Measurements from ENCODE around the gene HTR3A.

Gene HTR3A

GRCh38 chr11:113977071-113977490 is 2.2 kb downstream of the HTR3A start:
- Histone ChIP-seq H3K9me2 (replicated peaks; ENCODE audit: low read depth, low read length) (no peaks in the 10 kb centered on the region), H3K4me1 (ENCODE audit: insufficient read depth, low read length, poor library complexity, severe bottlenecking) (peaks cover 6% of the 10 kb centered on the region), H3K4me3 (ENCODE audit: low read length, poor library complexity, severe bottlenecking) (no peak overlapping the region), H2AFZ (ENCODE audit: low read length) (no peak overlapping the region), H3K9ac (ENCODE audit: low read depth, low read length, poor library complexity, severe bottlenecking) (no peak overlapping the region), H4K20me1 (ENCODE audit: insufficient read depth, low read length, poor library complexity, severe bottlenecking) (no peaks in the 10 kb centered on the region), H3K79me2 (ENCODE audit: insufficient read depth, low read length) (no peaks in the 10 kb centered on the region), H3K27me3 (ENCODE audit: insufficient read depth, low read length, poor library complexity, severe bottlenecking) (no peaks in the 10 kb centered on the region), H3K36me3 (ENCODE audit: insufficient read depth, low read length) (no peaks in the 10 kb centered on the region), H3K9me3 (ENCODE audit: insufficient read depth, low read depth, low read length) (no peaks in the 10 kb centered on the region), H3K4me2 (ENCODE audit: low read depth, low read length, poor library complexity, severe bottlenecking) (no peak overlapping the region), H3F3A (ENCODE audit: low read depth) (no peaks in the 10 kb centered on the region)
- TF ChIP-seq EZH2phosphoT487 (IDR thresholded peaks at IDR 0.05; ENCODE audit: borderline replicate concordance) (no peak), CTCF (conservative IDR thresholded peaks at IDR 0.05; ENCODE audit: low read length) (no peak)

DNA sequence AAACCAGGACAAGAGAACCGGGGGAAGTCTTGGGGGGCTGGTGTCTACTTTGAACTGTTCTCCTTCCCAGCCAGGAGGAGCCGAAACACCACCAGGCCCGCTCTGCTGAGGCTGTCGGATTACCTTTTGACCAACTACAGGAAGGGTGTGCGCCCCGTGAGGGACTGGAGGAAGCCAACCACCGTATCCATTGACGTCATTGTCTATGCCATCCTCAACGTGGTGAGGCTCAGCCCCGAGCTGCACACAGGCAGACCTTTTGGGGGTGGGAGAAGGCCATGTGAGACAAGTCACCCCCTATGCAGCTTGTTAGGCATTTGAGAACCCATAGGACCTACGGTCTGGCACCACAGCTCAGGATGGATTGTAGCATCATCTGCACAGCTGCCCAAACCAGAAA is 2.8 kb downstream of the HTR3A start:
- TF ChIP-seq EZH2phosphoT487 (IDR thresholded peaks at IDR 0.05; ENCODE audit: borderline replicate concordance): no peak
- no peak for TF ChIP-seq CTCF (conservative IDR thresholded peaks at IDR 0.05; ENCODE audit: low read length)
- H3K4me1 ChIP-seq (ENCODE audit: insufficient read depth, low read length, poor library complexity, severe bottlenecking): peaks cover 6% of the 10 kb centered on the region
- no peaks in the 10 kb centered on the region for H3K79me2 ChIP-seq (ENCODE audit: insufficient read depth, low read length)
- no peak overlapping the region for H3K4me3 ChIP-seq (ENCODE audit: low read length, poor library complexity, severe bottlenecking)
- H4K20me1 ChIP-seq (ENCODE audit: insufficient read depth, low read length, poor library complexity, severe bottlenecking): no peaks in the 10 kb centered on the region
- H3K9ac ChIP-seq (ENCODE audit: low read depth, low read length, poor library complexity, severe bottlenecking): no peak overlapping the region
- H3K36me3 ChIP-seq (ENCODE audit: insufficient read depth, low read length): no peaks in the 10 kb centered on the region
- H3K4me2 ChIP-seq (ENCODE audit: low read depth, low read length, poor library complexity, severe bottlenecking): no peak overlapping the region
- H3F3A ChIP-seq (ENCODE audit: low read depth): no peaks in the 10 kb centered on the region
- H3K9me2 ChIP-seq (replicated peaks; ENCODE audit: low read depth, low read length): no peaks in the 10 kb centered on the region
- H3K9me3 ChIP-seq (ENCODE audit: insufficient read depth, low read depth, low read length): no peaks in the 10 kb centered on the region
- H3K27me3 ChIP-seq (ENCODE audit: insufficient read depth, low read length, poor library complexity, severe bottlenecking): no peaks in the 10 kb centered on the region
- no peak overlapping the region for H2AFZ ChIP-seq (ENCODE audit: low read length)

GRCh38 chr11:113979431-113979830 is 4.5 kb downstream of the HTR3A start:
- no peaks in the 10 kb centered on the region for H3F3A ChIP-seq (ENCODE audit: low read depth)
- no peak overlapping the region for H3K9ac ChIP-seq (ENCODE audit: low read depth, low read length, poor library complexity, severe bottlenecking)
- no peak overlapping the region for H3K4me3 ChIP-seq (ENCODE audit: low read length, poor library complexity, severe bottlenecking)
- no peaks in the 10 kb centered on the region for H3K36me3 ChIP-seq (ENCODE audit: insufficient read depth, low read length)
- no peaks in the 10 kb centered on the region for H4K20me1 ChIP-seq (ENCODE audit: insufficient read depth, low read length, poor library complexity, severe bottlenecking)
- H2AFZ ChIP-seq (ENCODE audit: low read length): no peak overlapping the region
- no peaks in the 10 kb centered on the region for H3K9me3 ChIP-seq (ENCODE audit: insufficient read depth, low read depth, low read length)
- H3K4me2 ChIP-seq (ENCODE audit: low read depth, low read length, poor library complexity, severe bottlenecking): no peak overlapping the region
- no peak for TF ChIP-seq EZH2phosphoT487 (IDR thresholded peaks at IDR 0.05; ENCODE audit: borderline replicate concordance)
- TF ChIP-seq CTCF (conservative IDR thresholded peaks at IDR 0.05; ENCODE audit: low read length): no peak
- H3K9me2 ChIP-seq (replicated peaks; ENCODE audit: low read depth, low read length): no peaks in the 10 kb centered on the region
- no peaks in the 10 kb centered on the region for H3K79me2 ChIP-seq (ENCODE audit: insufficient read depth, low read length)
- peaks cover 6% of the 10 kb centered on the region for H3K4me1 ChIP-seq (ENCODE audit: insufficient read depth, low read length, poor library complexity, severe bottlenecking)
- H3K27me3 ChIP-seq (ENCODE audit: insufficient read depth, low read length, poor library complexity, severe bottlenecking): no peaks in the 10 kb centered on the region

Measured in Loucy (cell line).